Thoracic aorta (tissue), 2 donors: ENCODE measurements around the gene PAM. TPM values are rescaled to one million over a fixed set of nuclear protein-coding genes. Genes with fewer than 3 reads are reported as not detected.
A peak's percentile ranks its signal among the peaks of the same experiment; 100 is the strongest.
"Not testable (repeated sequence)": the region's sequence is repeated elsewhere in the genome, so short reads cannot be mapped to it uniquely, and the experiment has no call there.

Experiments used
- ATAC-seq: fragments of 150-250 bp; one replicate; pipeline ENCODE4 v1.8.0; 2017; ENCODE audit warnings: low read depth; ENCODE audit not compliant: insufficient number of reproducible peaks, low FRiP score
- DNase-seq: peaks from one replicate; pipeline ENCODE4 v3.0.0-alpha.2; 2020; ENCODE audit warnings: low spot score
- H3K27ac ChIP-seq, 2 donors: fragments of 200-600 bp; sonication (generic); 1 replicate in 1 of 2; 2 replicates in 1 of 2; pipeline ENCODE4 v1.5.1; 2016; ENCODE audit warnings: mild to moderate bottlenecking in 2 of 2, moderate library complexity in 2 of 2
- H3K27me3 ChIP-seq: fragments of 200-600 bp; sonication (generic); replicated peaks from 2 replicates; pipeline ENCODE4 v1.6.0; 2016; ENCODE audit warnings: mild to moderate bottlenecking; ENCODE audit not compliant: insufficient read depth
- H3K36me3 ChIP-seq: fragments of 200-600 bp; sonication (generic); one replicate; pipeline ENCODE4 v1.5.1; 2016
- H3K4me1 ChIP-seq, 2 donors: fragments of 200-600 bp; sonication (generic); 1 replicate in 1 of 2; 2 replicates in 1 of 2; pipeline versions ENCODE4 v1.5.1 to v1.6.0; 2016; ENCODE audit warnings: low read depth in 2 of 2, mild to moderate bottlenecking in 1 of 2; ENCODE audit not compliant: control insufficient read depth in 1 of 2
- H3K4me3 ChIP-seq: fragments of 200-600 bp; sonication (generic); 2 replicates; pipeline ENCODE4 v1.5.1; 2016; ENCODE audit warnings: mild to moderate bottlenecking
- H3K9me3 ChIP-seq: fragments of 200-600 bp; sonication (generic); 2 replicates; pipeline ENCODE4 v1.5.1; 2016
- total RNA-seq, 2 donors: library from RNA; depleted of rRNA; stranded (reverse); fragments of >200 nt; gene quantifications; one replicate each; pipeline versions ENCODE4 v1.1.0 to v1.2.3, GENCODE V29; 2016
- TF ChIP-seq, protein P1 (sequence below): fragments of 200-600 bp; sonication (generic); IDR thresholded peaks from one replicate; pipeline ENCODE4 v1.5.1; 2019; ENCODE audit warnings: antibody characterized with exemption

PAM gene
- total RNA-seq, 2 donors from 2014 or later: 571 to 806 TPM

DNA sequence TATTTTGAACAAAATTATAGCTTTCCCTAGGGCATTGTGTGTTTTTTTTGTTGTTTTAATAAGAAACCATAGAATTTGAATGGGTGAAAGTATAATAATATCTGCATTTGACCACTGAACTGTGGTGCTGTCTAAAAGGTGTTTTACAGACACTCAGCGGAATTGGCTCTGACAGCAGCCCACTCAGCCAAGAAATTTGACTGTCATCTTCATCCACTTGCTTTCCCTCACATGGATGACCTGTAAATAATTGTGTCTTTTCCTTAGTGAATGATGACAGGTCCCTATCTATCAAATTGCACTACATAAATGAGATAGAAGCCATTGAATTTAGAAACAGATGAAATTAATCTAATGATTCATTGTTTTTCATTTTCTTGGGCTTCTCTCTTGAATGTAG, 150.0 kb downstream of the PAM start:
- DNase-seq: no peak
- no peaks in the 10 kb centered on the region for H3K36me3 ChIP-seq
- ATAC-seq: no peak
- H3K27me3 ChIP-seq: no peaks in the 10 kb centered on the region
- TF ChIP-seq, protein P1, sequence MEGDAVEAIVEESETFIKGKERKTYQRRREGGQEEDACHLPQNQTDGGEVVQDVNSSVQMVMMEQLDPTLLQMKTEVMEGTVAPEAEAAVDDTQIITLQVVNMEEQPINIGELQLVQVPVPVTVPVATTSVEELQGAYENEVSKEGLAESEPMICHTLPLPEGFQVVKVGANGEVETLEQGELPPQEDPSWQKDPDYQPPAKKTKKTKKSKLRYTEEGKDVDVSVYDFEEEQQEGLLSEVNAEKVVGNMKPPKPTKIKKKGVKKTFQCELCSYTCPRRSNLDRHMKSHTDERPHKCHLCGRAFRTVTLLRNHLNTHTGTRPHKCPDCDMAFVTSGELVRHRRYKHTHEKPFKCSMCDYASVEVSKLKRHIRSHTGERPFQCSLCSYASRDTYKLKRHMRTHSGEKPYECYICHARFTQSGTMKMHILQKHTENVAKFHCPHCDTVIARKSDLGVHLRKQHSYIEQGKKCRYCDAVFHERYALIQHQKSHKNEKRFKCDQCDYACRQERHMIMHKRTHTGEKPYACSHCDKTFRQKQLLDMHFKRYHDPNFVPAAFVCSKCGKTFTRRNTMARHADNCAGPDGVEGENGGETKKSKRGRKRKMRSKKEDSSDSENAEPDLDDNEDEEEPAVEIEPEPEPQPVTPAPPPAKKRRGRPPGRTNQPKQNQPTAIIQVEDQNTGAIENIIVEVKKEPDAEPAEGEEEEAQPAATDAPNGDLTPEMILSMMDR: no peak
- H3K9me3 ChIP-seq: no peaks in the 10 kb centered on the region
- no peak overlapping the region for H3K27ac ChIP-seq
- H3K4me1 ChIP-seq: peaks cover 5 to 24% of the 10 kb centered on the region in 2 donors
- H3K4me3 ChIP-seq: no peak overlapping the region

DNA sequence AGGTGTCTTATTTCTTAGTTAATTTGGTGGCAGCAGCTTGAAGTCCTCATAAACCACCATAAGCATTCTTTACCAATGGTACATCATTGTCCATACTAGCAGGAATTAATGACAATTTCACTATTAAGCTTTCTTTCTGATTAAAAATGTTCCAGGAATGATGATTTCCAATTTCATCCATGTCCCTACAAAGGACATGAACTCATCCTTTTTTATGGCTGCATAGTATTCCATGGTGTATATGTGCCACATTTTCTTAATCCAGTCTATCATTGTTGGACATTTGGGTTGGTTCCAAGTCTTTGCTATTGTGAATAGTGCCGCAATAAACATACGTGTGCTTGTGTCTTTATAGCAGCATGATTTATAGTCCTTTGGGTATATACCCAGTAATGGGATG, 152.0 kb downstream of the PAM start:
- not testable (repeated sequence) for H3K36me3 ChIP-seq, H3K9me3 ChIP-seq, H3K27ac ChIP-seq, H3K4me3 ChIP-seq, ATAC-seq, H3K27me3 ChIP-seq, DNase-seq
- peaks cover 24 to 41% of the 10 kb centered on the region in 2 donors for H3K4me1 ChIP-seq

DNA sequence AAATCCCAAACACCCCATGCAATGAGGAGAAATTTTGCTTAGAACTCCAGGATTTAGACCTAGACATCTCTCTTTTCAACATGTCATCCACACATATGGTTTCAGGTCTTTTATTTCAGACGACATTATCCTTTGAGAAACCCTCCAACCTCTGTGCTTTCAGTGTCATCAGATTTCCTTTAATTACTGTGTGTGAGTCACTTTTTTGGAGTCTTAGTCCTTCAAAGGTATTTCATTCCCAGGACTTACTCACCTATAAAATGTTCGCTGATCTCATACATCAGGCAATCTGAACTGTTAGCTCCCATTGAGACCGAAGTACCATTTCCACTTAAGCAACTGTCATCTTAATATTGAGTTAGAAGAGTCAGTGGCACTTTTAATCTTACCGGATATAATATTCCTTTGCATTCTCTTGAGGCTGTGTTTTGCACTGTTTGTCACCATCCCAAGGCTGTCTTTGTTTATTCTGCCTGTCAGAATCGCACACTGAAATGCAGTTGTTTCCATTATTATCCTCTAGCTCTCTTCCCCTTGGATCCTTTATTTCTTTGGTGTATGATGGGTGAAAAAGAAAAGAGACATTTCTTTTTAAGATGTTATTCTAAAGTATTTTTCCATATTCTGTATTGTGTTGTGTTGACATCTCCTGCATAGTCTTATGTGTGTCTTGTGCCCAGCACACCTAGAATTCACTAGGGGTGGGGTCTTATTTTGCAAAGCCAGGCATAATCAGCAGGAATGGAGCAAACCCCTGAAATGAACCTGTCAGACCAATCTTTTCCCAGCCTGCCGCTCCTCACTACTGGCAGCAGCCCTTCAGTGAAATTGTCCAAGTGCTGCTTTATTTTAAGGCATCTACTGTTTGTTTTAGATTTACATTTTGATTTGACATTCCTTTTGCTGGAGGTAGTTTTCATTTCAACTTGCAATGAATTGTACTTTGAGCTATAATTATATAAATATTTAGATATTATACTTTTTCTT, 155.4 kb downstream of the PAM start:
- H3K9me3 ChIP-seq: no peaks in the 10 kb centered on the region
- H3K27me3 ChIP-seq: no peaks in the 10 kb centered on the region
- peak overlapping the region; percentile 5 to 60 for H3K27ac ChIP-seq
- no peak for DNase-seq
- peak overlapping the region; percentile 20 for H3K4me3 ChIP-seq
- TF ChIP-seq, protein P1: no peak
- H3K36me3 ChIP-seq: peaks cover 4% of the 10 kb centered on the region
- no peak for ATAC-seq
- peaks cover 26 to 33% of the 10 kb centered on the region in 2 donors for H3K4me1 ChIP-seq

DNA sequence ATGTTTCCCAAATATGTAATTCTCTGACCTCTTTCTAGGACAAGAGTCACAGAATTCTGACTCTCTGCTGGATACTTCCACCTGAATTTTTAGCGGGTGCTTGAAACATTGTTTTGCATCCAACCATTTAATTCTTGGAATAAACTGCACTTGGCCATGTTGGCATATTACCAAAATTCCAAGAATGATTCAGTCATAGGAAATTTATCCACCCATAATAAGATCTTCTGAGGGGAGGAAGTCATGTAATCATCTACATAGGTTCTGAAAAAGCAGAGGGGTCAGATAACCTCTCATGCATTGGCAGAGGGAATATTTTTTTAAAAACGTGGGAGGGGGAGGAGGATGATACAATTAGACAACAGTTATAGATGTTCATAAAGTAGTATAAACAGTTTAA, 156.9 kb downstream of the PAM start:
- Histone ChIP-seq H3K9me3 (no peaks in the 10 kb centered on the region), H3K4me3 (peak overlapping the region; percentile 33), H3K36me3 (peaks cover 4% of the 10 kb centered on the region), H3K27ac (peak overlapping the region; percentile 24 to 60), H3K27me3 (no peaks in the 10 kb centered on the region), H3K4me1 (peaks cover 26 to 33% of the 10 kb centered on the region in 2 donors)
- TF ChIP-seq, protein P1: no peak
- DNase-seq: no peak
- peak; percentile 55 for ATAC-seq

DNA sequence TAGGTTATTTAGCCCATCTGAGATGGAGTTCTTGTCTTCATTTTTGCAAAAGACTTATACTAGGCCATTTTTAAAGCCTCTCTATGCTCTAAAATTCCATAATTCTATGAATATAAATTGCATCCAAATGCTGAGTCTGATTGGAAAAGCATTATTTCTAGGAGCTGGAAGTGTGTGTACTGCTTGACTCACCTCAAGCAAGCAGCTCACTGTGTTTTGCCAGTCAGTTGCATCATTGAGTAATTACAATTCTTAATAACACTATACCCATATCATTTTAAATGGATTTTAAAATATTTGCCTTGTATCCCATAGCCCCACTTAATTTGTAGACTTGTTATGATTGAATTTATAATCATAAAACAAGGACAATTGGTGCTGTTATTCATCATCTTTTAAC, 161.0 kb downstream of the PAM start:
- Histone ChIP-seq H3K4me1 (peaks cover 18 to 20% of the 10 kb centered on the region in 2 donors), H3K27ac (no peak overlapping the region), H3K4me3 (no peak overlapping the region), H3K36me3 (peaks cover 4% of the 10 kb centered on the region), H3K27me3 (no peaks in the 10 kb centered on the region), H3K9me3 (no peaks in the 10 kb centered on the region)
- DNase-seq: no peak
- TF ChIP-seq, protein P1: no peak
- ATAC-seq: no peak
